ENCODE measurements around the gene HMGXB3.

DNA sequence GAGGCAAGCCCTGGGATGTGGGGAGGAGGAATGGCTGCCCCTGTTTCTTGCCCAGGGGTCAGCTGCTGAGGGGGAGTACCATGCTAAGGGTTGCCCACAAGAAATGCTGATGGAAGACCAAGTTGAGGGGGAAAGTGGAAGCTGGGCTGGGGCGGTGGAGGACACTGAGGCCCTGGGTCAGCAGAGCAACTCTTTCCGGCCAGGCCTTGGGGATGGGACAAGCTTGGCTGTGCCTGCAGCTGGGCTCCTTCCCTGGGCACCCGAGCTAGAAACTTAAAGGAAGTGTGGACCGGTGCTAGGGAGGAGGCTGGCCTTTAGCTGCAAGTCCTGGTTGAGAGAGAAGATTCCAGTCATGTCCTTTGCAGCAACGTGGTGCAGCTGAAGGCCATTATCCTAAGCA is 63.1 kb downstream of the HMGXB3 start:
- TF ChIP-seq CTCF (IDR thresholded peaks at IDR 0.05) (no peak), EZH2 (IDR thresholded peaks at IDR 0.05) (no peak), EZH2phosphoT487 (IDR thresholded peaks at IDR 0.05) (no peak)

All from neural progenitor cell (in vitro differentiated cells).